Amniotic epithelial cell (primary cell): ENCODE results near the gene QPCT.
"Not testable (repeated sequence)": the region's sequence is repeated elsewhere in the genome, so short reads cannot be mapped to it uniquely, and the experiment has no call there.

Experiments
- DNase-seq: peaks from one replicate; pipeline ENCODE4 v3.0.0-alpha.2; 2010; ENCODE audit warnings: low read depth

QPCT gene

GRCh38 chr2:37358466-37358865 is 14.0 kb downstream of the QPCT start:
- no peak for DNase-seq

- no peak for DNase-seq
Observed at GRCh38 chr2:37361216-37361815, 16.9 kb downstream of the QPCT start.

GRCh38 chr2:37361994-37362698 is 17.7 kb downstream of the QPCT start:
- DNase-seq = no peak

- no peak for DNase-seq
Observed at GRCh38 chr2:37364351-37364750, 19.9 kb downstream of the QPCT start.

GRCh38 chr2:37365669-37366068 is 21.2 kb downstream of the QPCT start:
- peak; percentile 7 for DNase-seq

GRCh38 chr2:37366773-37367172 is 22.3 kb downstream of the QPCT start:
- DNase-seq = no peak

- DNase-seq = peak; percentile 27
Observed at GRCh38 chr2:37367310-37367709, 22.9 kb downstream of the QPCT start.

- no peak for DNase-seq
Observed at GRCh38 chr2:37367984-37368383, 23.6 kb downstream of the QPCT start.

- no peak for DNase-seq
Observed at GRCh38 chr2:37370666-37371065, 26.2 kb downstream of the QPCT start.

GRCh38 chr2:37372000-37372399 is 27.6 kb downstream of the QPCT start:
- DNase-seq = no peak

- DNase-seq = no peak
Observed at GRCh38 chr2:37375741-37376288, 31.4 kb downstream of the QPCT start.

- DNase-seq = no peak
Observed at GRCh38 chr2:37376421-37377186, 32.2 kb downstream of the QPCT start.

- peak; percentile 35 for DNase-seq
Observed at GRCh38 chr2:37377187-37377532, 32.7 kb downstream of the QPCT start.

GRCh38 chr2:37378411-37378810 is 34.0 kb downstream of the QPCT start:
- DNase-seq = peak; percentile 78

- DNase-seq = no peak
Observed at GRCh38 chr2:37379881-37380296, 35.5 kb downstream of the QPCT start.

- not testable (repeated sequence) for DNase-seq
Observed at GRCh38 chr2:37380787-37381186, 36.4 kb downstream of the QPCT start.

- not testable (repeated sequence) for DNase-seq
Observed at GRCh38 chr2:37384261-37384660, 39.8 kb downstream of the QPCT start.

- peak; percentile 58 for DNase-seq
Observed at GRCh38 chr2:37387148-37387835, 42.9 kb downstream of the QPCT start.

GRCh38 chr2:37388074-37388473 is 43.6 kb downstream of the QPCT start:
- DNase-seq = peak; percentile 99

GRCh38 chr2:37389395-37389794 is 45.0 kb downstream of the QPCT start:
- DNase-seq = no peak

GRCh38 chr2:37389989-37390765 is 45.7 kb downstream of the QPCT start:
- peak; percentile 93 for DNase-seq
